ENCODE results near the gene STXBP3. TPM values are rescaled to one million over a fixed set of nuclear protein-coding genes. Genes with fewer than 3 reads are reported as not detected.

Gene STXBP3
- polyA plus RNA-seq, 4 donors: 40.1 to 83.0 (median 73.8) TPM

- DNase-seq (ENCODE audit: low read depth in 4 of 4, low spot score in 3 of 4): no peak
These were observed 86.5 kb downstream of the STXBP3 start for GRCh38 chr1:108832929-108833328.

- DNase-seq (ENCODE audit: low read depth in 4 of 4, low spot score in 3 of 4): no peak
These were observed 95.2 kb downstream of the STXBP3 start for GRCh38 chr1:108841703-108842102.

GRCh38 chr1:108842525-108843181 lies 96.2 kb downstream of the STXBP3 start:
- no peak for DNase-seq (ENCODE audit: low read depth in 4 of 4, low spot score in 3 of 4)

- DNase-seq (ENCODE audit: low read depth in 4 of 4, low spot score in 3 of 4): no peak
These were observed 97.1 kb downstream of the STXBP3 start for GRCh38 chr1:108843390-108844137.

- DNase-seq (ENCODE audit: low read depth in 4 of 4, low spot score in 3 of 4): no peak
These were observed 99.0 kb downstream of the STXBP3 start for GRCh38 chr1:108845446-108845845.

GRCh38 chr1:108845991-108846390 lies 99.5 kb downstream of the STXBP3 start:
- DNase-seq (ENCODE audit: low read depth in 4 of 4, low spot score in 3 of 4): no peak

GRCh38 chr1:108847494-108847893 lies 101.0 kb downstream of the STXBP3 start:
- DNase-seq (ENCODE audit: low read depth in 4 of 4, low spot score in 3 of 4): no peak

- no peak for DNase-seq (ENCODE audit: low read depth in 4 of 4, low spot score in 3 of 4)
These were observed 102.3 kb downstream of the STXBP3 start for GRCh38 chr1:108848806-108849205.

- DNase-seq (ENCODE audit: low read depth in 4 of 4, low spot score in 3 of 4): no peak
These were observed 104.5 kb downstream of the STXBP3 start for GRCh38 chr1:108850929-108851328.

GRCh38 chr1:108851567-108851966 lies 105.1 kb downstream of the STXBP3 start:
- DNase-seq (ENCODE audit: low read depth in 4 of 4, low spot score in 3 of 4): no peak

- no peak for DNase-seq (ENCODE audit: low read depth in 4 of 4, low spot score in 3 of 4)
These were observed 105.9 kb downstream of the STXBP3 start for GRCh38 chr1:108852221-108852975.

- no peak for DNase-seq (ENCODE audit: low read depth in 4 of 4, low spot score in 3 of 4)
These were observed 107.9 kb downstream of the STXBP3 start for GRCh38 chr1:108854221-108855019.

GRCh38 chr1:108856994-108857393 lies 110.5 kb downstream of the STXBP3 start, which contains the start of gene AKNAD1:
AKNAD1 (minus strand) TSS chr1:108857094; CDS start chr1:108852664, 4,430 bp downstream.
- no peak for DNase-seq (ENCODE audit: low read depth in 4 of 4, low spot score in 3 of 4)

GRCh38 chr1:108858230-108858950 lies 111.9 kb downstream of the STXBP3 start:
- DNase-seq (ENCODE audit: low read depth in 4 of 4, low spot score in 3 of 4): no peak

Other genes with a start within 250 kb of the STXBP3 start
- 10 to 100 TPM; 17.1 to 31.1 (median 22.4) TPM for gene EEIG2, start 186.6 kb upstream of the STXBP3 start, polyA plus RNA-seq (ENCODE audit: insufficient read length in 4 of 4)
- gene HENMT1, start 85.6 kb upstream of the STXBP3 start, polyA plus RNA-seq (ENCODE audit: insufficient read length in 4 of 4): 10 to 100 TPM; 11.2 to 19.5 (median 14.2) TPM
- 10 to 100 TPM; 53.3 to 93.5 (median 72.4) TPM for gene PRPF38B, start 54.4 kb upstream of the STXBP3 start, polyA plus RNA-seq (ENCODE audit: insufficient read length in 4 of 4)
- under 1 TPM in 1 of 4 donors, not detected in 3; 0.05 TPM for gene FNDC7, start 33.8 kb upstream of the STXBP3 start, polyA plus RNA-seq (ENCODE audit: insufficient read length in 4 of 4)
- gene AKNAD1, start 110.4 kb downstream of the STXBP3 start, polyA plus RNA-seq (ENCODE audit: insufficient read length in 4 of 4): under 1 TPM in 1 of 4 donors, not detected in 3; 0.18 TPM
- 10 to 100 TPM; 16.3 to 20.2 (median 17.8) TPM for gene GPSM2, start 130.3 kb downstream of the STXBP3 start, polyA plus RNA-seq (ENCODE audit: insufficient read length in 4 of 4)
- gene CLCC1, start 216.8 kb downstream of the STXBP3 start, polyA plus RNA-seq (ENCODE audit: insufficient read length in 4 of 4): 10 to 100 TPM; 33.7 to 48.4 (median 41.5) TPM